ENCODE results near the gene SIDT2.

- TF ChIP-seq POLR2A (IDR thresholded peaks at IDR 0.05; ENCODE audit: low read depth, low read length) (no peak), MXI1 (IDR thresholded peaks at IDR 0.05; ENCODE audit: borderline replicate concordance, low read depth, low read length) (no peak), RAD21 (IDR thresholded peaks at IDR 0.05; ENCODE audit: low read length) (no peak), BHLHE40 (IDR thresholded peaks at IDR 0.05; ENCODE audit: low read depth, low read length) (no peak)
- TF ChIP-seq, protein P1, sequence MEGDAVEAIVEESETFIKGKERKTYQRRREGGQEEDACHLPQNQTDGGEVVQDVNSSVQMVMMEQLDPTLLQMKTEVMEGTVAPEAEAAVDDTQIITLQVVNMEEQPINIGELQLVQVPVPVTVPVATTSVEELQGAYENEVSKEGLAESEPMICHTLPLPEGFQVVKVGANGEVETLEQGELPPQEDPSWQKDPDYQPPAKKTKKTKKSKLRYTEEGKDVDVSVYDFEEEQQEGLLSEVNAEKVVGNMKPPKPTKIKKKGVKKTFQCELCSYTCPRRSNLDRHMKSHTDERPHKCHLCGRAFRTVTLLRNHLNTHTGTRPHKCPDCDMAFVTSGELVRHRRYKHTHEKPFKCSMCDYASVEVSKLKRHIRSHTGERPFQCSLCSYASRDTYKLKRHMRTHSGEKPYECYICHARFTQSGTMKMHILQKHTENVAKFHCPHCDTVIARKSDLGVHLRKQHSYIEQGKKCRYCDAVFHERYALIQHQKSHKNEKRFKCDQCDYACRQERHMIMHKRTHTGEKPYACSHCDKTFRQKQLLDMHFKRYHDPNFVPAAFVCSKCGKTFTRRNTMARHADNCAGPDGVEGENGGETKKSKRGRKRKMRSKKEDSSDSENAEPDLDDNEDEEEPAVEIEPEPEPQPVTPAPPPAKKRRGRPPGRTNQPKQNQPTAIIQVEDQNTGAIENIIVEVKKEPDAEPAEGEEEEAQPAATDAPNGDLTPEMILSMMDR (conservative IDR thresholded peaks at IDR 0.05; ENCODE audit: low read depth, low read length) = no peak
- TF ChIP-seq, protein P2, sequence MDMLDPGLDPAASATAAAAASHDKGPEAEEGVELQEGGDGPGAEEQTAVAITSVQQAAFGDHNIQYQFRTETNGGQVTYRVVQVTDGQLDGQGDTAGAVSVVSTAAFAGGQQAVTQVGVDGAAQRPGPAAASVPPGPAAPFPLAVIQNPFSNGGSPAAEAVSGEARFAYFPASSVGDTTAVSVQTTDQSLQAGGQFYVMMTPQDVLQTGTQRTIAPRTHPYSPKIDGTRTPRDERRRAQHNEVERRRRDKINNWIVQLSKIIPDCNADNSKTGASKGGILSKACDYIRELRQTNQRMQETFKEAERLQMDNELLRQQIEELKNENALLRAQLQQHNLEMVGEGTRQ (IDR thresholded peaks at IDR 0.05; ENCODE audit: low read depth, low read length) = no peak
Measured at GRCh38 chr11:117169736-117170135, 8.8 kb upstream of the SIDT2 start.
